ENCODE data around the gene ATP8A2.
"Not testable (repeated sequence)": the region's sequence is repeated elsewhere in the genome, so short reads cannot be mapped to it uniquely, and the experiment has no call there.

The ATP8A2 gene

DNA sequence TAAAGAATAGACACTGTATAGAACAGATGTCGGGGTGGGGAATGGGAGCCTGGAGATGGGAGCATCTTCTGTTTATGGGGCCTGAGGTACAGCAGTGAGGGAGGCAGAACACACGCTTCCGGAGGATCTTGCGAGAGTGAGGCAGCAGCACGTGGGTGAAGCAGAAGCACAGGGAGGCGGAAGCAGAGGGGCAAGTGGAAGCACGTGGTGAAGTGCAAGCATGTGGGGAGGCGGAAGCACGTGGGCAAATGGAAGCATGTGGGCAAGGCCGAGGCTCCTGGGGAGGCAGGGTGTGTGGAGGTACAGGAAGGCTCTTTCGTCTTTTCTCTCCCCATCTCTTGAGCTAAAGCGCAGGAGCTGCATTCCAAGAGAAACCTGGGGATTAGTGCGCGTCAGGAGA, 198.4 kb downstream of the ATP8A2 start:
- POLR2A ChIA-PET = no interaction called here
- no peak for DNase-seq (ENCODE audit: extremely low spot score)
- TF ChIP-seq, protein P1, sequence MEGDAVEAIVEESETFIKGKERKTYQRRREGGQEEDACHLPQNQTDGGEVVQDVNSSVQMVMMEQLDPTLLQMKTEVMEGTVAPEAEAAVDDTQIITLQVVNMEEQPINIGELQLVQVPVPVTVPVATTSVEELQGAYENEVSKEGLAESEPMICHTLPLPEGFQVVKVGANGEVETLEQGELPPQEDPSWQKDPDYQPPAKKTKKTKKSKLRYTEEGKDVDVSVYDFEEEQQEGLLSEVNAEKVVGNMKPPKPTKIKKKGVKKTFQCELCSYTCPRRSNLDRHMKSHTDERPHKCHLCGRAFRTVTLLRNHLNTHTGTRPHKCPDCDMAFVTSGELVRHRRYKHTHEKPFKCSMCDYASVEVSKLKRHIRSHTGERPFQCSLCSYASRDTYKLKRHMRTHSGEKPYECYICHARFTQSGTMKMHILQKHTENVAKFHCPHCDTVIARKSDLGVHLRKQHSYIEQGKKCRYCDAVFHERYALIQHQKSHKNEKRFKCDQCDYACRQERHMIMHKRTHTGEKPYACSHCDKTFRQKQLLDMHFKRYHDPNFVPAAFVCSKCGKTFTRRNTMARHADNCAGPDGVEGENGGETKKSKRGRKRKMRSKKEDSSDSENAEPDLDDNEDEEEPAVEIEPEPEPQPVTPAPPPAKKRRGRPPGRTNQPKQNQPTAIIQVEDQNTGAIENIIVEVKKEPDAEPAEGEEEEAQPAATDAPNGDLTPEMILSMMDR (IDR thresholded peaks at IDR 0.05; ENCODE audit: control extremely low read depth, extremely low read depth, low read depth, missing control alignments) = no peak
- CTCF ChIA-PET = interaction anchor here (1.6 kb wide), 1 partner anchor 8 kb away, joined by 3 read pairs; no protein-coding TSS in a partner anchor

DNA sequence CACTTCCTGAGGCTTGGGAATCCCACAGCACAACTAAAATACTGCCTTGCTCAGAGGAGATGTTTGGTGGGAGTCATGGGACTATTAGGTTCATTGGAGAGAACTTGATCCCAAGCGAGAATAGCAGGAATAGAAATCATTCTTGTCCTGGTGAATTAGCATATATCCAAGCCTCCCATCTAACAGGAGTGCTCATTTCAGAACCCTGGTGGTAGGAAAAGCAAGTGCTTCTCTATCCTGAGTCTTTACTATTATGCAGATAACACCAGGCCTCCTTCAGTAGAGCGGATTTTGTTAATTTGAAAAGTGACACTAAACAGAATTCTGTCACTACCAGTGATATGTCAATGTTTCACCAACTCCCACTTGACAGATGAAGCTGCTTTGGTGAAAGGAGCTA, 199.5 kb downstream of the ATP8A2 start:
- CTCF ChIA-PET = interaction anchor here (0.8 kb wide), 1 partner anchor 13 kb away, joined by 3 read pairs; no protein-coding TSS in a partner anchor
- POLR2A ChIA-PET = no interaction called here
- TF ChIP-seq, protein P1 (IDR thresholded peaks at IDR 0.05; ENCODE audit: control extremely low read depth, extremely low read depth, low read depth, missing control alignments) = no peak
- DNase-seq (ENCODE audit: extremely low spot score) = no peak

DNA sequence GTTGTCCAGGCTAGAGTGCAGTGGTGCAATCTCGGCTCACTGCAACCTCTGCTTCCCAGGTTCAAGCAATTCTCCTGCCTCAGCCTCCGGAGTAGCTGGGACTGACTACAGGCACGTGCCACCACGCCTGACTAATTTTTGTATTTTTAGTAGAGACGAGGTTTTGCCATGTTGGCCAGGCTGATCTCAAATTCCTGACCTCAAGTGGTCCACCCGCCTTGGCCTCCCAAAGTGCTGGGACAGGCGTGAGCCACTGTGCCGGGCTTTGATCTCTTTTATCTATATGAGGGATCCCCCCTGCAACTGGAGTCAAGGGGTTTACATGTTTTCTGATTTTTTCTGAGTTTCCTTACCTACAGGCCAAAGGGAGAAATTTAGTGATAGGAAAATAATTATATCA, 200.4 kb downstream of the ATP8A2 start:
- POLR2A ChIA-PET; DNase-seq (ENCODE audit: extremely low spot score); CTCF ChIA-PET: not testable (repeated sequence)

DNA sequence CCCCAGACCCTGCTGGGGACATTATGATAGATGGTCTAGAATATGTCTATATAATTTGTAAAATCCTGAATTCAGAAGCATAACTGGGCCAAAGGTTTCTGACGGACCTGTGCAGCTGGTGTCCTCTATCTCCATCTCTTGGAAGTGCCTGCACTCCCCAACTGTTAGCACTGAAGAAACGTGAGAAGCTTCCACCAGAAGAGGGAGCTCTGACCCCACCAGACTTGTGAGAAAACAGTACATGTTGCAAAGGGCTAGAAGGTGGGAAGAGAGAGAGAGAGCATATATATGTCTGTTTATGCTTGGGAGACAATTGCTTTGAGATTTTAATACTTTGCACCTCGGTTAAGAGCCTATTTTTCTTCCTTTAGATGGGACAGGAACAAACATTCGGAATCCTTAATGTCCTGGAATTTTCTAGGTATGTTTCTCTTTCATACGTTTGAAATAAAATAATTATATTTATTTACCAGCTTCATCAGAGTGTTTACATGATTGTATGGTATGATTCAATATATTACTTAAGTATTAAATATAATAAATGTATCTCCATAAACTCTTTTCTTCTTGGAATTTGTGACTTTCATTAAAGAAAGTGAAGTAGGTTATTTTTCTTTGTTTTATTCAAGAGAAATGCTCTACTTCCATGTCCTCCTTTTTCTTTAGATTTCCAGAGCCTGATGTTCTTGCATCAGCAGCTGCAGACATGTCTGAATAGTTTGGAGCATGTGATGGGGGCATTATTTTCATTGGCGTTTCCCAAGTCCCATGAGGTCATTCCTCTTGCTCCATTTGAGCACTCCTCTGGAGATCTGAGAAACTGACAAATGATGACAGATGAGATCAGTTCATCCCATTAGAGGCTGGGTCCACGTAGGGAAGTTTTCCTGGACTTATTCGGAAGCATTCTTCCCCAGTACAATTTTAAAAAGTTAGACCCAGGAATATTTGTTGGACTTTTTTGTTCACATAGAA, 202.9 kb downstream of the ATP8A2 start:
- ChIA-PET CTCF (interaction anchor here (0.8 to 2.5 kb wide), 18 partner anchors 9 to 1137 kb away, joined by 3 to 23 read pairs (median 5); no protein-coding TSS in a partner anchor), POLR2A (no interaction called here)
- TF ChIP-seq, protein P1 (IDR thresholded peaks at IDR 0.05; ENCODE audit: control extremely low read depth, extremely low read depth, low read depth, missing control alignments) = peak; percentile 90
- peak; percentile 57 for DNase-seq (ENCODE audit: extremely low spot score)

DNA sequence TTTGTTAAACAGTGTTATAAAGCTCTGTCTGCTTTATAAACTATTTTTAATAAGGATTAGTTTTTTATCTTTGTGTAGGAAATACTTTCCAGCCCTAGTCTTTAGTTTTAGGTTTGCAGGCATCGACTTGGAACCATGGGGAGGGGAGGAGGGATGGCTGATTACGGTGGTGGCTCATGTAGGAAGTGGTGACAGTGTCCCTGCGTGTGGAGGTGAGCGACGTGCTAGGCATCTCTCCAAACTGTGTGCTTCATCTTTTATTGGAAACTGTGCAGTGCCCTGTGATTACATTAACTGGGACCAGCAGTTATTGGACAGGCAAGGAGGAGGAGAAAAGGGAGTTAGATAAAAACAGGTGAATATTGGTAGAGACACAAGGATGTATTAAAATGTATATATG, 203.8 kb downstream of the ATP8A2 start:
- TF ChIP-seq, protein P1 (IDR thresholded peaks at IDR 0.05; ENCODE audit: control extremely low read depth, extremely low read depth, low read depth, missing control alignments) = no peak
- ChIA-PET POLR2A (no interaction called here), CTCF (interaction anchor here (1.8 to 2.5 kb wide), 5 partner anchors 9 to 496 kb away, joined by 4 to 23 read pairs (median 11); no protein-coding TSS in a partner anchor)
- no peak for DNase-seq (ENCODE audit: extremely low spot score)

DNA sequence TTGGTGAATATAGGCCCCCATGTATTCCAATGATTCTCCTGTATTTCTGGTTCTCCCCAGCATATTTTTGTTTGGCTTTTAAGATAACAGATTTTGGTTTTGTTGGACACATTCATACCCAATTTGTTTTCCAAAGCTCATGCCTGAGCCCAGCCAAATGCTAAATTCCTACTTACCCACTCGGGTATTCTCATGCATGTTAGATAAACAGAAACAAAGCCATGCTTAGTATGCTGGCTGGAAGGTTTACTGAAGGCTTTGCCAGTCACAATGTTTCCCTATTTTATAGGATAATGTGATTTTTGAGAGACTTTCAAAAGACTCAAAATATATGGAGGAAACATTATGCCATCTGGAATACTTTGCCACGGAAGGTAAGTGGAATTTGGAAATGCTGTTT, 206.8 kb downstream of the ATP8A2 start:
- CTCF ChIA-PET = interaction anchor here (1.1 to 1.7 kb wide), 2 partner anchors 9 to 1120 kb away, joined by 3 to 4 read pairs; no protein-coding TSS in a partner anchor
- no peak for DNase-seq (ENCODE audit: extremely low spot score)
- POLR2A ChIA-PET = no interaction called here
- TF ChIP-seq, protein P1 (IDR thresholded peaks at IDR 0.05; ENCODE audit: control extremely low read depth, extremely low read depth, low read depth, missing control alignments) = no peak

DNA sequence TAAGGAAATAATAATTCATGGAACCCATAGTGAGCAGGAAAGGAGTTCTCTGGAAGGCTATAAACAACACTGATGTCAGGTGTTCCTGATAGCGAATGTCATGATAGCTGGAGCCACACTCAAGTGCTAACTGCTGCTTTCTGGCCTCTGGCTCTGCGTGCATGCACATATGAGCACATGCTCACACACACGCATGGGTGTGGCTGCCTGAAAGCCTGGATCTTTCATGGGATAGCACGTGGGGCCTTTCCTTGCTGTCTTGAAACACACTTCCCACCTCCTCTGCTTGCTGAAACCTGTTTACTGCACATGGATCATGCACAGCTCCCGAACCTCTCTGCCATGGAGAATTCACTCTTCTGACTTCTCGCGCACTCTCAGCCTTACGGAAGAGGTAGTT, 207.4 kb downstream of the ATP8A2 start:
- ChIA-PET POLR2A (no interaction called here), CTCF (interaction anchor here (1.1 kb wide), 1 partner anchor 1119 kb away, joined by 4 read pairs; no protein-coding TSS in a partner anchor)
- TF ChIP-seq, protein P1 (IDR thresholded peaks at IDR 0.05; ENCODE audit: control extremely low read depth, extremely low read depth, low read depth, missing control alignments) = no peak
- DNase-seq (ENCODE audit: extremely low spot score) = no peak
